Measurements from ENCODE around the gene MYL12A. TPM values are rescaled to one million over a fixed set of nuclear protein-coding genes. Genes with fewer than 3 reads are reported as not detected.
A peak's percentile ranks its signal among the peaks of the same experiment; 100 is the strongest.

Gene MYL12A
- total RNA-seq, 1 experiment from 2014 or later, result 329 TPM

DNA sequence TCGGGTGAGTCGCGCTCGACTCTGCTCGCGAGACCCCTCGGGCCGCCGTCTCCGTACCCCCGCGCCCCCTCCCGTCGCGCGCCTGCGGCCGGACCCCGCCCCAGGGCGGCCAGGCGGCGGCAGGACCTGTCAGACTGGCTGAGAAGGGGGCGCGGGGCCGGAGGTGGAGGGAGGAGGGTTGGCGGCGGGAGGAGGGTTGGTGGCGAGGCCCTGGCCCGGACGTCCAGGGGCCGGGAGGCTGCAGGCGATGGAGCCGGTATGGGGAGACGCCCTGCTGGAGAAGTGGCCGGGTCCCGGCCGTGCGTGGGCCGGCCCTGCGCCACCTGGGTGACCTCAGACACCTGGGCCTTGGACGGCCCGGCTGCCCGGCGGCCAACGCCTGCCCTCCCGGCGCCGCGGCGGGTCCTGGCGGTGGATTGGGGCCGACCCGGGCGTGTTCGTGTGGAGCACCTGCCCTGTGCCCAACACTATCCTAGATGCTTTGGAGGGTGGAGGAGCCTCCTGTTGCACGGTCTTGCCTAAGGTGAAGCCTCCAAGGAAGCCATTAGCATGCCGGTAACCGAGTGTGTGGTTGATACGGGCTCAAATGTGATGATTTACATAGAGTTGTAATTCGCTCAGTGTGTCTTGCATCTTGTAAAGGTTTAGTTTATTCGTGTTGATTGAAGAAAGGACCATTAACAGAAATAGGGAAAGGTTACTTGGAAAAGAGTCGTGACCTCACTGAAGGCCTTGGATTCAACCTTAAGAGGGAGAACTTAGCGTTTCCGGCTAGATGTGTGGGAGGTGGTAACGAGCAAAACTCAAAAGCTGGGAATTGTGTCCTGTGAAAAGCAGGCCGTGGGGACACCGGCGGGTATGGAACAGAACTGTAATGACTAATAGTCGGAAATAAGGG, 14.9 kb downstream of the MYL12A start:
- TSS peak; percentile 50 for BruUV-seq (replicated peaks)
- Histone ChIP-seq H3K4me1 (ENCODE audit: insufficient read depth, low read length) (peaks cover 48% of the 10 kb centered on the region), H3K4me3 (ENCODE audit: low read length) (peak overlapping the region; percentile 86), H3K36me3 (ENCODE audit: low read depth, low read length) (peaks cover 13% of the 10 kb centered on the region), H3F3A (ENCODE audit: low read length, unreplicated experiment) (no peaks in the 10 kb centered on the region), H4K20me1 (ENCODE audit: low read length) (peaks cover 49% of the 10 kb centered on the region), H3K9me3 (ENCODE audit: low read length) (no peaks in the 10 kb centered on the region), H3K79me2 (ENCODE audit: low read length) (peaks cover 84% of the 10 kb centered on the region), H3K27ac (ENCODE audit: low read length) (peak overlapping the region; percentile 87), H3K4me2 (ENCODE audit: low read length) (peak overlapping the region; percentile 86), H3K9ac (ENCODE audit: low read length) (peak overlapping the region; percentile 97), H2AFZ (ENCODE audit: low read length) (peak overlapping the region; percentile 89; the same call in 1 of the 2 replicates), H3K27me3 (ENCODE audit: low read length) (no peaks in the 10 kb centered on the region), H3K9me2 (replicated peaks; ENCODE audit: low read length) (no peaks in the 10 kb centered on the region)
- ChIA-PET CTCF (no interaction called here), POLR2A (ENCODE audit: unreplicated experiment) (interaction anchor here (0.6 to 1.4 kb wide), 4 partner anchors 15 to 331 kb away, joined by 3 to 10 read pairs (median 5); partner anchors contain the start of gene MYL12A)
- intact Hi-C loops (cut with micrococcal nuclease), result loop anchor here (5.0 kb wide), 1 partner anchor 340 kb away; no protein-coding TSS in a partner anchor
- peak; percentile 41 for DNase-seq
- ATAC-seq, result peak; percentile 37
- TF ChIP-seq, protein P1, sequence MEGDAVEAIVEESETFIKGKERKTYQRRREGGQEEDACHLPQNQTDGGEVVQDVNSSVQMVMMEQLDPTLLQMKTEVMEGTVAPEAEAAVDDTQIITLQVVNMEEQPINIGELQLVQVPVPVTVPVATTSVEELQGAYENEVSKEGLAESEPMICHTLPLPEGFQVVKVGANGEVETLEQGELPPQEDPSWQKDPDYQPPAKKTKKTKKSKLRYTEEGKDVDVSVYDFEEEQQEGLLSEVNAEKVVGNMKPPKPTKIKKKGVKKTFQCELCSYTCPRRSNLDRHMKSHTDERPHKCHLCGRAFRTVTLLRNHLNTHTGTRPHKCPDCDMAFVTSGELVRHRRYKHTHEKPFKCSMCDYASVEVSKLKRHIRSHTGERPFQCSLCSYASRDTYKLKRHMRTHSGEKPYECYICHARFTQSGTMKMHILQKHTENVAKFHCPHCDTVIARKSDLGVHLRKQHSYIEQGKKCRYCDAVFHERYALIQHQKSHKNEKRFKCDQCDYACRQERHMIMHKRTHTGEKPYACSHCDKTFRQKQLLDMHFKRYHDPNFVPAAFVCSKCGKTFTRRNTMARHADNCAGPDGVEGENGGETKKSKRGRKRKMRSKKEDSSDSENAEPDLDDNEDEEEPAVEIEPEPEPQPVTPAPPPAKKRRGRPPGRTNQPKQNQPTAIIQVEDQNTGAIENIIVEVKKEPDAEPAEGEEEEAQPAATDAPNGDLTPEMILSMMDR (conservative IDR thresholded peaks at IDR 0.05; ENCODE audit: low read depth, low read length), result no peak
- TF ChIP-seq EZH2 (IDR thresholded peaks at IDR 0.05; ENCODE audit: low read length, unreplicated experiment) (no peak), EZH2phosphoT487 (IDR thresholded peaks at IDR 0.05; ENCODE audit: borderline replicate concordance, low read length) (no peak; the same call in 1 of the 2 replicates)

DNA sequence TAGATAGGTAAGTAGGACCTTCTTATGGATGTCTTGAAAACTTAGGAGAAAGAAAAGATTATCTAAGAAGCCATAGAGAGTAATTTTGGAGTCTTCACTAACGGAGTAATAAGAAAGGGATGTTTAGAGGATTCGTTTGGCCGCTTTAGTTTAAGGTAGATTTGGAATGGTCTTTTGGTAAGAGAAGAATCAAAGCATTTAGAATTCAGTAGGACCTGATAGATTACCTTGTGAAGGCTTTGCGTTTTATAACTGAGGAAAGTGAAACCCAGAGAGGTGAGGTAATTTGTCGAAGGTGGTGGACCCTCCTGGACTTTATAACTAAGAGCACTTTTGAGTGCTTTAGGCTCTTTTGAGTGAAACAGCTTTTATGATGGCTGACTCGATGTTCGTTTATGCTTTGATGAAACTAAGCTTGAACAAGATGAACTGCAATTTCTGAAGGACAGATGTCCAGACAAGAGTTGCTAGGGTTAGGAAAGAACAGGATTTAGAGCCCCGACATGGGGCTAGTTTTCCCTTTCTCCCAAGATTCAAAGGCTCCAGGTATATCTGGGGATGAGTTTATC, 15.6 kb downstream of the MYL12A start:
- H3K36me3 ChIP-seq (ENCODE audit: low read depth, low read length), result peaks cover 5% of the 10 kb centered on the region; the same call in 1 of the 2 replicates
- H4K20me1 ChIP-seq (ENCODE audit: low read length), result peaks cover 53% of the 10 kb centered on the region
- ChIA-PET CTCF (interaction anchor here (0.5 kb wide), 1 partner anchor 15 kb away, joined by 5 read pairs; no protein-coding TSS in a partner anchor), POLR2A (ENCODE audit: unreplicated experiment) (interaction anchor here (0.5 to 1.4 kb wide), 6 partner anchors 15 to 341 kb away, joined by 3 to 10 read pairs (median 4); partner anchors contain the start of gene MYL12A)
- ATAC-seq, result no peak
- H3K27ac ChIP-seq (ENCODE audit: low read length), result peak overlapping the region; percentile 87; the same call in 1 of the 2 replicates
- H3K9ac ChIP-seq (ENCODE audit: low read length), result peak overlapping the region; percentile 97
- H3K79me2 ChIP-seq (ENCODE audit: low read length), result peaks cover 84% of the 10 kb centered on the region
- intact Hi-C loops (cut with micrococcal nuclease), result loop anchor here (5.0 kb wide), 1 partner anchor 339 kb away; no protein-coding TSS in a partner anchor
- H3K4me2 ChIP-seq (ENCODE audit: low read length), result peak overlapping the region; percentile 86
- H3K4me1 ChIP-seq (ENCODE audit: insufficient read depth, low read length), result peaks cover 44% of the 10 kb centered on the region
- TF ChIP-seq EZH2phosphoT487 (IDR thresholded peaks at IDR 0.05; ENCODE audit: borderline replicate concordance, low read length) (no peak), EZH2 (IDR thresholded peaks at IDR 0.05; ENCODE audit: low read length, unreplicated experiment) (no peak)
- TF ChIP-seq, protein P1 (conservative IDR thresholded peaks at IDR 0.05; ENCODE audit: low read depth, low read length), result no peak
- H3K9me3 ChIP-seq (ENCODE audit: low read length), result no peaks in the 10 kb centered on the region
- H3K4me3 ChIP-seq (ENCODE audit: low read length), result peak overlapping the region; percentile 86
- BruUV-seq (replicated peaks), result no TSS peak
- no peaks in the 10 kb centered on the region for H3K9me2 ChIP-seq (replicated peaks; ENCODE audit: low read length)
- DNase-seq, result no peak
- H2AFZ ChIP-seq (ENCODE audit: low read length), result no peak overlapping the region
- H3F3A ChIP-seq (ENCODE audit: low read length, unreplicated experiment), result no peaks in the 10 kb centered on the region
- no peaks in the 10 kb centered on the region for H3K27me3 ChIP-seq (ENCODE audit: low read length)
